Left renal cortex interstitium (tissue), 4 donors: Measurements from ENCODE around the gene GIPC3. TPM values are rescaled to one million over a fixed set of nuclear protein-coding genes. Genes with fewer than 3 reads are reported as not detected.

Experiments used
- DNase-seq, 4 donors: peaks; one replicate each; pipeline ENCODE4 v3.0.0-alpha.2; 2013; ENCODE audit warnings: low read depth in 4 of 4, low spot score in 2 of 4, missing footprints in 1 of 4
- polyA plus RNA-seq, 4 donors: library from polyadenylated mRNA; unstranded; fragments of 120-200 nt; gene quantifications; one replicate each; pipeline ENCODE4 v1.2.1, GENCODE V29; 2013; ENCODE audit not compliant: insufficient read length in 4 of 4

GIPC3 gene
- polyA plus RNA-seq, 4 donors: 2.3 to 3.3 (median 2.8) TPM

DNA sequence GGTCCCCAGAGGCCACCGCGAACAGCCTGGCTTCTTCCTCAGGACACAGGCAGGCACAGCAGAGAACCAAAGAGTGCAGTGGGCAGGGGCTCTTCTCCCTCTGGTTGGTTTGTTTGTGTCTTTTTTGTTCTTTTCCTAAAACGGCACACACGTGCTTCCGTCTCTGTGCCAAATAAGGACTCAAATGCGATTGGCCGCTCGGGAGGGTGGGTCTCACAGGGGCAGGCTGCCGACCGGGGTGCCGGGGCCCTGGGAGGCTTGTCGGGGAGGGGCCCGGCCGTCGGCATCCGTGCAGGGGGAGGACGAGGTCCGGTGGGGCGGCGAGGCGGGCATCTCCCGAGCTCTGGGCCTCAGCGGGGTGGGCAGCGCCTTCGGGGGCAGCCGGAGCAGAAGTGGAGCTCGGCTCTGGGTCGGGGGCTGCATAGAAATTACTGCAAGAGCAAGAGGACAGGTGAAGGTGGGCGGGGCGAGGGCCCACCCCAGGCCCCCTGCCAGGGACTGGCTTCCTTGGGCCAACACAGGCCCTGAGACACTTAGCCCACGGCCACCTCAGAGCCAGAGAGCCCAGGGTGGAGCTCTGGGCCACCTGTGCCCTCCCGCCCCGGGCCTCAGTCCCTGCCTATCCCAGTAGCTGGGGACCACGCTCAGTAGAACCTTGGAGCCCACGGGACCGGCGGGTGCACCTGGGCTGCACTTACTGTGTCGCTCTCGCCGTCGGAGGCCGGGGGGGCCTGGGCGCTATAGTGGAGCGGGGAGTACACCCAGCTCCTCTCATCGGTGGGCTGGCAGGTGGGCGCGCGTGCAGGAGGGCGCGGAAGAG is 47.7 kb downstream of the GIPC3 start:
- no peak for DNase-seq

DNA sequence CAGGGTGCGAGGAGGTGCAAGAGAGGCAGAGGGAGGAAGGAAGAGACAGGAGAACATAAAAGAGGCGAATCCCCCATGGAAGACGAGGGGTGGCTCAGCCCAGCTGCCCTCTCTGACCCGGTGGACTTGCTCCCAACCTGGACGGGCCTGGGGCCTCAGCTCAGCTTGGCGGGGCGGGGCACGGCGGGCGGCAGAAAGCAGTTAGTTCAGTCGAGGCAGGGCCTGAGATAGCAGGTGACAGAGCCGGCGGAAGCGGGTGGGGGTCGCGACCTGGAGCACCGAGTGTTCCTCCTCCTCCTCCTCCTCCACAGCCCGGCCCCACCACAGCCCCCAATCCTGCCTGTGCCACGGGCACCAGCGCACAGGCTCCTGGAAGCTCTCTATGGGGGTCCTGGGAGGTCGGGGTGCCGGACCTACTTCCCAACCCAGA is 48.3 kb downstream of the GIPC3 start:
- DNase-seq: no peak

DNA sequence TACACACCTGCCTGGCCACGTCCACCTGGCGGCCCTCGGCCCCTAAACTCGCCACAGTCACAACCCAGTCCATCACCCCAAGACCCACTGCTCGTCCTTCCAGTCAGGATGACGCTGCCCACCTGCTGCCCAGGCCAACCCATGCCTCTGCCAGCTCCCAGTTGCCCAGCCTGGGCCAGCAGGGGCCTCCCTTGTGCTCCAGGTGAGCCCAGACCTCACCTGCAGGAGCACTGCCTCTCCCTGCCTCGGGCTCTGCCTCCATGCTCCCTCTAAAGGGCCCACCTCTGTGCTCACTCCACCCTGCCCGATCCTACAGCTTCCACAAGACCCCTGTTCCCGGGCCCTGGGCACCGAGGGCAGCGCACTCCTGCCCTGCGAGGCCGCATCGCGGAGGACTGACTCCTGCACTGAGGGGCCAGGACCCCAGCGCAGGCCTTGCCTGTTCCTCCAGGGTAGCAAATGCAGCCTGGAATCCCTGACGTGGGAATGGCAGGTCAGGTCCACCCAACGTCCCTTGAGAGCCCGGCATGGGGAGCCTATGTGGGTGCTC is 49.3 kb downstream of the GIPC3 start:
- no peak for DNase-seq

DNA sequence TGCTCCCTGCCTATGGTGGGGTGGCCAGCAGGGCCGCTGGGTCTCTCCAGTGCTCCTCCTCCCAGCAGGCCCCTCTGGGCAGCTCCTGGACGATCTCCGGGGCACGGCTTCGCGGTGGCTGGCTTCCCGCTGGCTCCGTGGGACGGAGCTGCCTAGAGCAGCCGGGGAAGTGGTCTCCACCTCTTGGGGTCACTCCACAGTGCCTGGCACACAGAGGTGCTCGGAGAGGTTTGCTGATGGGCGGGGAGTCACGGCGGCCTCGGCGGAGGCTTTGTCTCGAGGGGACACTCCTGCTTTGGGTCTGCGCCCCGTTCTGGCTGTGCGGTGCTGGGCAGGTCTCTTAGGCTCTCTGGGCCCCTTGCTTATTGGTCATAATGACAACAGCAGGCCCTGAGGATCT is 51.2 kb downstream of the GIPC3 start:
- DNase-seq: no peak

DNA sequence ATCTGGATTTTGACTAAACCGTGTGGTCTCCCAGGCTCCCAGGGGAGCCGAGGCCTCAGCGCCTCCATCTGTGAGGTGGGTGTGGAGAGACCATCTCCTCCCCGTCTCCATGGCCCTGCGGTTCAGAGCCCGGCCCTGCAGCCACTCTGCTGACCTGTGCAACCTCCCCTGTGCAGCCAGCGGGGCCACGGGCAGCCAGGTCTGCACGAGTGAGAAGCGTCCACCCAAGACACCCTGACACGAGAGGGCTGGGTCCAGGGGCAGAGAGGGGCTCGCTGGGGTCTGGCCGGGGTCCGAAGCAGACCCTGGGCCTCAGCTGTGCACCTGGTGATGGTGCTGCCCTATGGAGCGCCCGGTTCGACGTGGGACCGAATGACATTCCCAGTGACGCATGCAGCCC is 51.7 kb downstream of the GIPC3 start:
- DNase-seq: no peak

DNA sequence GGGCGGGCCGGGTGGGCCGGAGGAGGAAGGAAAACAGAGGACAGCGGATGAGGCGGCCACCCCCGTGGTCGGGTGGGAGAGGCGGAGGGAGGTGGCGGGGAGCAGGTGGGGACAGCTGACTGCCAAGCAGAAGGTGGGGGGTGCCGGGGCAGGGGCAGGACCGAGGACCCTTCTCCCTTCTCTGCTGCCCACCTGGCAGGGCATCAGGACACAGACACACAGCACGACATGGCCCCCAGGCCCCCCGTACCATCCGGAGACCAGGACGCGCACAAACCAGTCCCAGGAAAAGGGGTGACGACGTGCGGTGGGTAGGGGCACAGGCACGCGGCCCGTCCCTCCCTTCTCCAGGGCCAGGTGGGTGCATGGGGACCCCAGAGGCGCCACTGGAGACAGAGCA is 52.3 kb downstream of the GIPC3 start:
- no peak for DNase-seq

DNA sequence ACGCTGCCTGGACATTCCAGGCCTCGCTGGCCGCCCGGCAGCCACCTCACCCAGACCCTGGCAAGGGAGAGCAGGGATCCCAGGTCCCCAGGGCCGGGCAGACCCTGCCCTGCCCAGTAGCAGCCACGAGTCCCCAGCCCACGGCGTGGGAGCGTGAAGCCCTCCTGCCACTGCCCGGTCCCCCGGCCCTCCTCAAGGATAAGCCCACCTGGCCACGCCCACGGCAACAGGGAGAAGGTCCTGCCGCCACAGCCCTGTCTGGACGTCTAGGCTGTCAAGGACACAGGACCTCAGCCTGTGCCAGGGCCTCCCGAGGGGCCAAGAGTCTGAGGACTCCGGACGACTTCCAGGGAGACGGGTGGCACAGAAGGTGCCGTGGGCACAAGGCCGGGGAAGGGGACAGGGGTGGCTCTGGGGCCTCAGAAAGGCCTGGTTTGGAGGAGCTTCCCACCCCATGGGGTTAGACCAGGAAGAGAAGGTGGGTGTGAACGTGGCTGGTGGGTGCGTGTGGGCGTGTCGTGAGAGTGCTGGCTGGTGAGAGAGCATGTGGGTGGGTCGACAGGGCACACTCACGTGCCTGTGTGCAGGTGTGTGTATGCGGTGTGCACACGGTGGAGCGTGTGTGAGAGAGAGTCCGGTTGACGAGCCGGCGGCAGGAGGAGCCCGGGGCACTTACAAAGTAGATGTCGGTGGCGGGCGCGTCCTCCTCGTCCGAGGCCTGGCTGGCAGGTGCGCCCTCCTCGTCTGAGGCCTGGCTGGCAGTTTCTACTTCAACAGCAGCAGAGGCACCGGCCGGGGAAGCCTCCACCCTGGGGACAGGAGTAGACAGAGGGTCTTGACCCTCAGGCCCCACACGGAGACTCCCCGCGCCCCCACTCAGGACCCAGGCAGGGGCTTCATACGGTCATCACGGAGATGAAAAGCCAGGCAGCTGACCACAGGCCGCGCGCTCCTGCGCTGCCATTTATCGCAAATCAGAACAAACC is 53.2 kb downstream of the GIPC3 start:
- DNase-seq: no peak

DNA sequence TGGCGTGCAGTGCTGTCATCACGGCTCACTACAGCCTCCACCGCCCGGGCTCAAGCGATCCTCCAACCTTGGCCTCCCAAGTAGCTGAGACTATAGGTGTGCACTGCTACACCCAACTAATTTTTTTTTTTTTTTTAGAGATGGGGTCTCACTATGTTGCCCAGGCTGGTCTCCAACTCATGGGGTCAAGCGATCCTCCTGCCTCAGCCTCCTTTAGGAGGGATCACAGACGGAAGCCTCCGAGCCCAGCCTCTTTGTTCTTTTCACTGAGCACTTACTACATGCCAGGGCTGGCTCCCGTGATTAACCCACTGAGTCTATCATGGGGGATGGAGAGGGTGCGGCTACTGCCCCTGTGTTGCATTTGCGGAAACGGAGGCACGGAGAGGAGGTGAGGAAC is 54.2 kb downstream of the GIPC3 start:
- no peak for DNase-seq

DNA sequence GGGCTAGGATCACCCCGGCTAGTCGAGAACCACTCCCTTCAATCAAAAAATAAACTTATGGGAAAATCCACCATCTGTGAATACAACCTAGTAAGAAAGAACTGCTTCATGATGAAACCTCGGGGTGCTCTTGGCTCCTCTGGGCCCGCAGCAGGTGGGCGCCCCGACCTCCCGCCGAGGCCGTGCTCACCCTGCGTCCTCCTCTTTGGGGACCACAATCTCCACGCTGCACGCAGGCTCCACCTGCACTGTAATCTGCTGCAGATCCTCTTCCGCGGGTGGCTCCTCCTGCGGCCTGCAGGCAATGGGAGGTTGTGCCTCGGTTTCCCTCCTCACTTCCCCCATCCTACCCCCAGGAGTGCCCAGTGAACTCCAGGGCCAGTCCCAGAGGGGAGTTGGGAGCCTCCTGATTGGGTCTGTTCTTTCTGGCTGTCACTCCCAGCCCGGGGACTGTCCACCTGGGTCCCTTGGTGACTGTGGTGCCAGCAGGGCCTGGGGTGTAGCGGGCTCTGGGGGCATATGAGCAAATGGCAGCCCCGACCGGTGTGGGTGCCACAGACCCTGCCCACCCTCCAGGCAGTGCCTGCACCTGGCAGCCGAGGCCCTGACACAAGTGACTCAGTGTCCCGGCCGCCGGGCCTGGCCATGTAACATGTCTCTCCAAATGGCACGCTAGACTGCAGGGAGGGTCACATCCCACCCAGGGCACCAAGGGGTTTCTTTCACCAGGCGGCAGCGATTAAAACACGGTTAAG is 56.4 kb downstream of the GIPC3 start:
- DNase-seq: no peak

DNA sequence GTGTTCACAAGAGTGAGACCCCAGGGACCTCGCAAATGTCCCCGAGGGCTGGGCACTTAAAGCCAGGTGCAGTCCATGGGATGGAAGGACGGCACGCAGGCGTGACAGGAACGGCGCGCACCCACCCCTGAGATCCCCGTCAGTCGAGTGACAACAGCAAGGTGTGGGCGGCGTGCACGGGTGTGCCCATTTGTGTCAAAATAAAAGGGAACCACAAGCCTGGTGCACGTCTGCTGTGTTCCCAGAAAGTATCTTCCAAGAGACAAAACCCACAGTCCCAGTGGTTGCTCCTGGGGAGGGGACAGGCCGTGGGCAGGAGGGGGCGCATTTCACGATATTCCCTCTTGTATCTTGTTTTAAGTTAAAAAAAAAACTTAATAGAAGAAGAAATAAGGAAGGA is 57.0 kb downstream of the GIPC3 start:
- DNase-seq: no peak

Other genes starting within 250 kb of the GIPC3 start
- 10 to 100 TPM; 18.7 to 37.9 (median 26.0) TPM for gene NFIC, start 218.9 kb upstream of the GIPC3 start, polyA plus RNA-seq
- 100 to 1,000 TPM; 454 to 598 (median 485) TPM for gene SMIM24, start 105.0 kb upstream of the GIPC3 start, polyA plus RNA-seq
- gene SMIM44, start 102.0 kb upstream of the GIPC3 start, polyA plus RNA-seq: under 1 TPM in 2 of 4 donors, not detected in 2; 0.28 to 0.95 TPM
- gene DOHH, start 84.8 kb upstream of the GIPC3 start, polyA plus RNA-seq: 10 to 100 TPM in 2 of 4 donors, 1 to 10 TPM in 2; 6.2 to 11.6 (median 10.1) TPM
- 10 to 100 TPM; 45.1 to 72.5 (median 59.0) TPM for gene FZR1, start 79.2 kb upstream of the GIPC3 start, polyA plus RNA-seq
- gene TEKTIP1, start 46.3 kb upstream of the GIPC3 start, polyA plus RNA-seq: 1 to 10 TPM; 3.1 to 9.0 (median 7.0) TPM
- gene MFSD12, start 27.9 kb upstream of the GIPC3 start, polyA plus RNA-seq: 10 to 100 TPM; 44.5 to 76.8 (median 61.8) TPM
- gene HMG20B, start 12.5 kb upstream of the GIPC3 start, polyA plus RNA-seq: 100 to 1,000 TPM in 1 of 4 donors, 10 to 100 TPM in 3; 67.9 to 111 (median 91.2) TPM
- gene TBXA2R, start 21.4 kb downstream of the GIPC3 start, polyA plus RNA-seq: 1 to 10 TPM; 2.3 to 3.8 (median 3.1) TPM
- gene CACTIN, start 41.3 kb downstream of the GIPC3 start, polyA plus RNA-seq: 10 to 100 TPM; 18.6 to 35.0 (median 29.3) TPM
- 10 to 100 TPM; 18.3 to 37.0 (median 28.8) TPM for gene PIP5K1C, start 115.0 kb downstream of the GIPC3 start, polyA plus RNA-seq
- gene TJP3, start 122.9 kb downstream of the GIPC3 start, polyA plus RNA-seq: 10 to 100 TPM in 3 of 4 donors, 1 to 10 TPM in 1; 8.6 to 16.0 (median 11.3) TPM
- gene APBA3, start 176.2 kb downstream of the GIPC3 start, polyA plus RNA-seq: 10 to 100 TPM; 12.8 to 25.4 (median 19.9) TPM
- 10 to 100 TPM; 30.6 to 58.9 (median 37.0) TPM for gene MRPL54, start 177.2 kb downstream of the GIPC3 start, polyA plus RNA-seq
- under 1 TPM in 1 of 4 donors, not detected in 3; 0.06 TPM for gene RAX2, start 186.8 kb downstream of the GIPC3 start, polyA plus RNA-seq
- gene MATK, start 200.9 kb downstream of the GIPC3 start, polyA plus RNA-seq: 1 to 10 TPM in 3 of 4 donors, under 1 TPM in 1; 0.96 to 2.1 (median 1.8) TPM